AG04449 (cell line): ENCODE measurements around the gene C10orf90.
A peak's percentile ranks its signal among the peaks of the same experiment; 100 is the strongest.

ENCODE experiments used
- CTCF ChIA-PET: fragments of 350-600 bp; formaldehyde crosslinking; extraction: SDS; loops from one replicate; lab custom pipeline; 2021; ENCODE audit warnings: antibody characterized with exemption; lab: Yijun Ruan, JAX
- POLR2A ChIA-PET: fragments of 400-600, 350-600 bp; formaldehyde crosslinking; extraction: SDS; loops from one replicate; lab custom pipeline; 2020; ENCODE audit warnings: antibody characterized with exemption, inconsistent platforms; lab: Yijun Ruan, JAX
- DNase-seq: peaks from one replicate; pipeline ENCODE4 v3.0.0-alpha.2; 2010; ENCODE audit warnings: low read depth, low spot score
- H3K4me3 ChIP-seq: 2 replicates; pipeline ENCODE4 v1.5.1; 2011; ENCODE audit warnings: low read depth, mild to moderate bottlenecking, control low read depth, low read length
- TF ChIP-seq, protein P1 (sequence below): IDR thresholded peaks from one replicate; pipeline ENCODE4 v1.5.1; 2011; ENCODE audit warnings: mild to moderate bottlenecking, moderate library complexity, low read length, control low read depth, inconsistent platforms; ENCODE audit not compliant: insufficient read depth; ENCODE audit errors: missing control alignments

C10orf90 gene

DNA sequence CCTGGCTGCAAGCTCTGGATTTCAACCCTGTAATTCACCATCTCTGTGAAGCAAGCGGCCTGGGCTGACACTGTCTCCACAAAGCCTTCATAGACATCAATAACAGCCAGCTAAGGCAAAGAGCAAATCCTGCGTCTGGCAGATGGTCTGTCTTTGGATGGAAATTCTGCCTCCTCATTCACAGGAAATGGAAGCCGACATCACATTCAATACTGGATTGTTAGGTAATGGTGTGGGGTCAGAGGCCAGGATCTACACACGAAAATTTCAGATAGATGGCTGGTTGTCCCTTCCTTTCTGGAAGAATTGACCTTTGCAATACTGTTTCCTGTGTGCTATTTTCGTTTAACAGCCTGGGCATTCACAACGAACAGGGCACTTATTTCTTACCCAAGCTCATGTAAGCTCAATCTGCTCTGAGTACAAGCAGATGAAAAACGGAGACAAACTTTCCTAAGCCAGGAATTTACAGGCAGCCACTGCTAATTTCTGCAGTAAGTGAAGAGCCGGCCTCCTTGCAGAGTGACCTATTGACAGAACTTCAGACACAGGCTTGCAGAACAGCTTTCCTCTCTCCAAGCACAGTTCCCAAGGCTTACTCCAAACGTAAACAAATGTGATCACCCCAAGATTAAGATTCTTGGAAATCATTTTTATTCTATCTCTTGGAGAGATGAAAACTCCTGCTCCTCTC, 279.2 kb downstream of the C10orf90 start:
- POLR2A ChIA-PET, result no interaction called here
- no peak for DNase-seq
- no peak overlapping the region for H3K4me3 ChIP-seq
- TF ChIP-seq, protein P1, sequence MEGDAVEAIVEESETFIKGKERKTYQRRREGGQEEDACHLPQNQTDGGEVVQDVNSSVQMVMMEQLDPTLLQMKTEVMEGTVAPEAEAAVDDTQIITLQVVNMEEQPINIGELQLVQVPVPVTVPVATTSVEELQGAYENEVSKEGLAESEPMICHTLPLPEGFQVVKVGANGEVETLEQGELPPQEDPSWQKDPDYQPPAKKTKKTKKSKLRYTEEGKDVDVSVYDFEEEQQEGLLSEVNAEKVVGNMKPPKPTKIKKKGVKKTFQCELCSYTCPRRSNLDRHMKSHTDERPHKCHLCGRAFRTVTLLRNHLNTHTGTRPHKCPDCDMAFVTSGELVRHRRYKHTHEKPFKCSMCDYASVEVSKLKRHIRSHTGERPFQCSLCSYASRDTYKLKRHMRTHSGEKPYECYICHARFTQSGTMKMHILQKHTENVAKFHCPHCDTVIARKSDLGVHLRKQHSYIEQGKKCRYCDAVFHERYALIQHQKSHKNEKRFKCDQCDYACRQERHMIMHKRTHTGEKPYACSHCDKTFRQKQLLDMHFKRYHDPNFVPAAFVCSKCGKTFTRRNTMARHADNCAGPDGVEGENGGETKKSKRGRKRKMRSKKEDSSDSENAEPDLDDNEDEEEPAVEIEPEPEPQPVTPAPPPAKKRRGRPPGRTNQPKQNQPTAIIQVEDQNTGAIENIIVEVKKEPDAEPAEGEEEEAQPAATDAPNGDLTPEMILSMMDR, result no peak
- CTCF ChIA-PET, result interaction anchor here (1.3 to 4.4 kb wide), 4 partner anchors 111 to 456 kb away, joined by 3 to 35 read pairs (median 6); no protein-coding TSS in a partner anchor

GRCh38 chr10:126390324-126390723, 280.2 kb downstream of the C10orf90 start:
- CTCF ChIA-PET, result interaction anchor here (0.7 to 4.4 kb wide), 6 partner anchors 17 to 455 kb away, joined by 3 to 35 read pairs (median 5); no protein-coding TSS in a partner anchor
- TF ChIP-seq, protein P1, result no peak
- H3K4me3 ChIP-seq, result no peak overlapping the region
- POLR2A ChIA-PET, result no interaction called here
- no peak for DNase-seq

GRCh38 chr10:126387931-126388911, 282.3 kb downstream of the C10orf90 start, which contains the start of gene ADAM12:
Gene ADAM12, minus strand, starts transcription at chr10:126388477. Its CDS starts 332 bp downstream, at chr10:126388145.
- H3K4me3 ChIP-seq, result peak within 1 kb of the TSS; percentile 81
- DNase-seq, result no peak
- ChIA-PET POLR2A (interaction anchor here (0.6 to 1.0 kb wide), 5 partner anchors 70 to 187 kb away, joined by 3 to 4 read pairs (median 3); no protein-coding TSS in a partner anchor), CTCF (interaction anchor here (0.7 to 4.4 kb wide), 12 partner anchors 11 to 405 kb away, joined by 3 to 35 read pairs (median 4); no protein-coding TSS in a partner anchor)
- TF ChIP-seq, protein P1, result no peak

DNA sequence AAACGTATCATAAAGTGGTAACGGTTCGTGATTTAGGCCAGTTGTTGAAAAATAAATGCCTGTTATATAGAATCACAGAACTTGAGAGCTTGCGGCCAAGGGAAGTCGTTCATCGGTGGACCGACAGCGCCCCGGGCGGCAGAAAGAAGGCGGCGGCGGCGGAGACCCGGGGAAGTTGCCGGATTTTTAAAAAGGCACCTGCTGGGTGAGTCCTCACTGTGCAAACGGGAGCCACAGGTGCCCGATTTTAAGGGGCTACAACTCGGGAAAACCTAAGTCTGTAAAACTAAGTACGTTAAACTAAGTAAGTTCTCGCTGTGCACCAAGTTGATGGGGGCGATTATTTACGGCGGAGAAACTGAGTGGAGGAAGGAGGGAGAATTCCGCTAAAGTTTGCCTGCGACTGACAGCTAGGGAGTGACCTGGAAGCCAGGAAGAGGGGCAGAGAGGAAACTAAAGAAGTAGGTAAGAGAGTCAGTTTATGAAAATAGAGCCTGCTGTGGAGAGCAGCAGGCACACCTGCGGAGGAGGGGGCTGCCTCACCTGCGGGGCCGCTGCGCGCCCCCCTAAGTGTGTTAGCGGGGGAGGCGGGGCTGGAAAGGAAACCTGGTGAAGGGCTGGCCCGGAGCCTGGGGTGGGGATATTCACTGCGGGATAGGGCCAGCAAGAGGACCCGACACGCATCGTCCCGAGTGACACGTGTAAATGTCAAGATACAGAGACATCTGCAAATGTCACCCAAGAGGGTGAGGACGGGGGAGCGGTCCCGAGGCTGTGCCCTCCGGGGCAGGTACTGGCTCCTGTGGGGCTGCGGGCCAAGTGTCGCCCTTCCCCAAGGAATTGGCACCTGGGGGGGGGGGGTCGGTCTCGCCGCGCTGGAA, 283.2 kb downstream of the C10orf90 start:
- POLR2A ChIA-PET, result interaction anchor here (0.6 to 1.0 kb wide), 8 partner anchors 35 to 186 kb away, joined by 3 to 4 read pairs (median 3); no protein-coding TSS in a partner anchor
- TF ChIP-seq, protein P1, result peak; percentile 87
- CTCF ChIA-PET, result interaction anchor here (0.6 to 4.4 kb wide), 26 partner anchors 8 to 453 kb away, joined by 3 to 35 read pairs (median 4); no protein-coding TSS in a partner anchor
- DNase-seq, result no peak
- peak overlapping the region; percentile 81 for H3K4me3 ChIP-seq

DNA sequence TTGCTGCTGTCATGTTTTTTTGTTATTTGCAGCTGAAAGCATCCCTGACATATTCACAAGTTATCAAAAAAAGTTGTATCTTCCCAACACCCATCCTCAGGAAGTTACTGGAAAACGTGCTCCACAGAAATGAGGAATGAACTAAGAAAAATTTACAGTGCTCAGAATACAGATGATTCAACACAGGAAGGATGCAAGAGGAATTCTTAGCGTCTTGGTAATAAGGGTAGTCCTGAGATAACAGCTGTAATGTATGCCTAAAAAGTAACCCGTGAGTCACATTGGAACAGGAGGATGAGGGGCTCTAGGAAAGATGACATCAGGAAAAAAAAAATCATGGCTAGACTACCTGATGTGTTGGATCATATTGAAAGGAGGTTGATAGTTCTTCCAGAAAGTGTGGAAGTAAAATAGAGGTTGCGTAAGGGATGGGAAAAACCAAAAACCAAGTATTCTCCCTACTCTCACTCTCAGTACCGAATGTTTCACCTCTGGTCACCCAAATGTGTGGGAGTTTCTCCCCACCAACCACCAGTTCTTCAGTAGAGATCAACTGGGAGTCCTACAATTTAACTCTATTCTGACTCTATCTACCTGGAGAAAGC, 286.1 kb downstream of the C10orf90 start:
- ChIA-PET POLR2A (interaction anchor here (0.9 to 1.3 kb wide), 3 partner anchors 117 to 162 kb away, joined by 3 to 4 read pairs (median 3); no protein-coding TSS in a partner anchor), CTCF (interaction anchor here (0.8 to 2.0 kb wide), 9 partner anchors 9 to 450 kb away, joined by 3 to 8 read pairs (median 4); no protein-coding TSS in a partner anchor)
- peak; percentile 90 for DNase-seq
- TF ChIP-seq, protein P1, result no peak
- H3K4me3 ChIP-seq, result peak overlapping the region; percentile 81
